GM23338 (cell line): ENCODE data around the gene PKNOX2. TPM values are rescaled to one million over a fixed set of nuclear protein-coding genes. Genes with fewer than 3 reads are reported as not detected.

ENCODE experiments used
- ATAC-seq: fragments of 200-7000 bp; cut with Tn5 transposase; 3 replicates; pipeline ENCODE4 v1.9.1; 2020
- DNase-seq: peaks from one replicate; pipeline ENCODE4 v3.0.0-alpha.2; 2015; ENCODE audit warnings: low spot score
- H2AFZ ChIP-seq: fragments of 200-600 bp; sonication (generic); 2 replicates; pipeline ENCODE4 v1.8.0; 2016; ENCODE audit warnings: antibody characterized with exemption, mild to moderate bottlenecking, moderate library complexity
- H3F3A ChIP-seq: fragments of 200-600 bp; sonication (generic); replicated peaks from 2 replicates; pipeline ENCODE4 v1.8.0; 2017; ENCODE audit warnings: antibody characterized with exemption, mixed run types, low read depth
- H3K27ac ChIP-seq: fragments of 200-600 bp; sonication (generic); 2 replicates; pipeline ENCODE4 v1.6.1; 2016; ENCODE audit warnings: low read depth
- H3K27me3 ChIP-seq: fragments of 200-600 bp; sonication (generic); 2 replicates; pipeline ENCODE4 v1.8.0; 2016; ENCODE audit warnings: mild to moderate bottlenecking, mixed run types, moderate library complexity; ENCODE audit not compliant: insufficient read depth
- H3K36me3 ChIP-seq: fragments of 200-600 bp; sonication (generic); 2 replicates; pipeline ENCODE4 v1.8.0; 2016; ENCODE audit warnings: mild to moderate bottlenecking; ENCODE audit not compliant: insufficient read depth
- H3K4me1 ChIP-seq: fragments of 200-600 bp; sonication (generic); 2 replicates; pipeline ENCODE4 v1.8.0; 2016; ENCODE audit warnings: mild to moderate bottlenecking, moderate library complexity; ENCODE audit not compliant: insufficient read depth
- H3K4me2 ChIP-seq: fragments of 200-600 bp; sonication (generic); 2 replicates; pipeline ENCODE4 v1.7.1; 2017; ENCODE audit warnings: mixed run types
- H3K4me3 ChIP-seq: fragments of 200-600 bp; sonication (generic); 2 replicates; pipeline ENCODE4 v1.6.1; 2016; ENCODE audit warnings: mixed run types
- H3K79me2 ChIP-seq: fragments of 200-600 bp; sonication (generic); replicated peaks from 2 replicates; pipeline ENCODE4 v1.8.0; 2017; ENCODE audit warnings: mild to moderate bottlenecking; ENCODE audit not compliant: insufficient read depth
- H3K9me2 ChIP-seq: fragments of 200-600 bp; sonication (generic); 2 replicates; pipeline ENCODE4 v1.8.0; 2017; ENCODE audit not compliant: insufficient read depth
- H4K20me1 ChIP-seq: fragments of 200-600 bp; sonication (generic); replicated peaks from 2 replicates; pipeline ENCODE4 v1.8.0; 2017; ENCODE audit warnings: mild to moderate bottlenecking; ENCODE audit not compliant: insufficient read depth
- H3K27ac Mint-ChIP-seq: 2 replicates; pipeline ENCODE4 v1.8.0; 2020; ENCODE audit warnings: inconsistent platforms, mild to moderate bottlenecking, moderate library complexity, mixed read lengths
- H3K27me3 Mint-ChIP-seq: 3 replicates; pipeline ENCODE4 v1.8.0; 2022; ENCODE audit warnings: low read depth, mild to moderate bottlenecking, moderate library complexity, mixed read lengths, inconsistent platforms; ENCODE audit not compliant: insufficient read depth, poor library complexity
- H3K36me3 Mint-ChIP-seq: 3 replicates; pipeline ENCODE4 v1.8.0; 2021; ENCODE audit warnings: low read depth, mild to moderate bottlenecking, inconsistent platforms, moderate library complexity, mixed read lengths
- H3K4me1 Mint-ChIP-seq: 3 replicates; pipeline ENCODE4 v1.8.0; 2020; ENCODE audit warnings: mild to moderate bottlenecking, inconsistent platforms, mixed read lengths
- H3K4me3 Mint-ChIP-seq: 3 replicates; pipeline ENCODE4 v1.8.0; 2021; ENCODE audit warnings: moderate library complexity, mild to moderate bottlenecking, inconsistent platforms, mixed read lengths
- H3K9me3 Mint-ChIP-seq: 3 replicates; pipeline ENCODE4 v1.8.0; 2020; ENCODE audit warnings: moderate library complexity, mild to moderate bottlenecking, inconsistent platforms, mixed read lengths
- CREB1 ChIP-seq: fragments of 250-450 bp; sonication (Bioruptor Pico); IDR thresholded peaks from 2 replicates; pipeline ENCODE4 v1.5.0; 2020; ENCODE audit warnings: low read depth, mild to moderate bottlenecking, moderate library complexity
- EZH2 ChIP-seq: fragments of 200-600 bp; sonication (generic); IDR thresholded peaks from one replicate; pipeline ENCODE4 v1.8.0; 2017; ENCODE audit warnings: antibody characterized with exemption, mild to moderate bottlenecking, low read depth; ENCODE audit not compliant: unreplicated experiment
- EZH2phosphoT487 ChIP-seq: fragments of 200-600 bp; sonication (generic); IDR thresholded peaks from one replicate; pipeline ENCODE4 v1.8.1; 2018; ENCODE audit warnings: antibody characterized with exemption; ENCODE audit not compliant: unreplicated experiment
- JUNB ChIP-seq: IDR thresholded peaks from one replicate; pipeline ENCODE4 v1.6.1; 2016; ENCODE audit warnings: antibody characterized with exemption; ENCODE audit not compliant: unreplicated experiment
- NANOG ChIP-seq: IDR thresholded peaks from 2 replicates; pipeline ENCODE4 v1.6.1; 2016; ENCODE audit warnings: antibody characterized with exemption, borderline replicate concordance
- POLR2AphosphoS5 ChIP-seq: IDR thresholded peaks from 2 replicates; pipeline ENCODE4 v1.6.1; 2016; ENCODE audit warnings: antibody characterized with exemption, low read depth
- STAT1 ChIP-seq: IDR thresholded peaks from one replicate; pipeline ENCODE4 v1.6.1; 2016; ENCODE audit warnings: antibody characterized with exemption; ENCODE audit not compliant: unreplicated experiment
- ZNF114 ChIP-seq: fragments of 250-450 bp; sonication (Bioruptor Pico); IDR thresholded peaks from 2 replicates; pipeline ENCODE4 v1.5.0; 2020; ENCODE audit warnings: mild to moderate bottlenecking, moderate library complexity
- ZNF331 ChIP-seq: fragments of 250-450 bp; sonication (Bioruptor Pico); IDR thresholded peaks from 2 replicates; pipeline ENCODE4 v1.5.0; 2020; ENCODE audit warnings: low read depth, mild to moderate bottlenecking, moderate library complexity
- polyA plus RNA-seq: library from polyadenylated mRNA; unstranded; fragments of >200 nt; fragmentation: Nextera tagmentation; extraction: Ambion mirVana; gene quantifications from 2 replicates; pipeline ENCODE4 v1.2.1, GENCODE V29; 2016
- total RNA-seq: library from RNA; depleted of rRNA; stranded (reverse); fragments of >200 nt; shearing (Covaris generic); gene quantifications from 2 replicates; pipeline ENCODE4 v1.2.3, GENCODE V29; 2014
- TF ChIP-seq, protein P1 (sequence below): IDR thresholded peaks from one replicate; pipeline ENCODE4 v1.6.1; 2018; ENCODE audit warnings: antibody characterized with exemption; ENCODE audit not compliant: unreplicated experiment
- TF ChIP-seq, protein P2 (sequence below), 2 experiments: fragments of 200-600 bp in 1 of 2; sonication (generic) in 1 of 2; conservative IDR thresholded peaks; 2 replicates each; pipeline versions ENCODE4 v1.5.1 to v1.6.1; 2016 to 2017; ENCODE audit warnings: antibody characterized with exemption in 2 of 2, low read depth in 2 of 2, mild to moderate bottlenecking in 2 of 2, moderate library complexity in 1 of 2
- TF ChIP-seq, protein P3 (sequence below): fragments of 250-450 bp; sonication (Bioruptor Pico); IDR thresholded peaks from 2 replicates; pipeline ENCODE4 v1.5.0; 2020; ENCODE audit warnings: mild to moderate bottlenecking, moderate library complexity
- TF ChIP-seq, protein P4 (sequence below): IDR thresholded peaks from 2 replicates; pipeline ENCODE4 v1.6.1; 2016; ENCODE audit warnings: antibody characterized with exemption

The PKNOX2 gene
- total and polyA plus RNA-seq, 2 experiments from 2014 or later: 0.42 to 0.83 TPM

DNA sequence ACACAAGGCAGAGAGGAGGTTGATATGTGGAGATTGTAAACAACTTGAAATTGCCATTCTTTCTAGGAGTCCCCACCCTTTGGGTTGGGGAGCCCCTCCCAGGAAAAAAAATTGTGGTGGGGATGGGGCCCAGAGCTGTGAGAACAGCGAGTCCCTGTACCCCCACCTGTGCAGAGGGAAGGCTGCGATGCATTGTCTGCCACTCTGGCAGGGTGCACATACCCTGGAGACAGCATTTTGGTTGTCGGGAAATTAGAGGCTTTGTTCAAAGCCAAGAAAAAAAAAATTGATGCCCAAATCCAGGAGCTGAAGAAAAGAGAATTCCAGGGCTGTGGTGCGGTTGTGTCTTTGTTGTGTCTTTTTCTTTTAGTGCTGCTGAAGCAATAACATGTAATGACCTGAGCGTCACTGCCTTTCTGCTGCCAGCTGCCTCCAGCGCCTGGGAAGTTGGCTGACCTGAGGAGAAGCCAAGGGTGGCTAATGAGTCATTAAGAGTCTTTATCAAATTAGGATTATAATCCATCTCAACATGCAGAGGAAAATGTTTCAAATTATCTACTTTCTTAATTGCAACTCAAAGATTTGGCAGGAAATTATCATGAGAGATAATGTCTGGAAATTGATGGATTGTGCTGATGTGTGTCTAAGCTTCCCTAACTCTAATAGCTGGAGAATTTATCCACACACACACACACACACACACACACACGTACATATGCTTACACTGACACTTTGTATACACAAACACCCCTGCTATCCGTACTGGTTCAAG is 8.0 kb upstream of the PKNOX2 start:
- H3K27ac Mint-ChIP-seq: no peak overlapping the region
- no peaks in the 10 kb centered on the region for H3K27me3 Mint-ChIP-seq
- peaks cover 19% of the 10 kb centered on the region for H3K4me1 Mint-ChIP-seq
- H2AFZ ChIP-seq: no peak overlapping the region
- no peak overlapping the region for H3K4me3 Mint-ChIP-seq
- DNase-seq (no peak), ATAC-seq (no peak)
- H3K4me2 ChIP-seq: no peak overlapping the region
- H3K9me2 ChIP-seq: no peaks in the 10 kb centered on the region
- no peak overlapping the region for H3K27ac ChIP-seq
- no peaks in the 10 kb centered on the region; the same call in 1 of the 2 replicates for H3K27me3 ChIP-seq
- no peaks in the 10 kb centered on the region for H3K36me3 ChIP-seq
- no peaks in the 10 kb centered on the region for H3K79me2 ChIP-seq
- TF ChIP-seq POLR2AphosphoS5: no peak
- TF ChIP-seq, protein P1, sequence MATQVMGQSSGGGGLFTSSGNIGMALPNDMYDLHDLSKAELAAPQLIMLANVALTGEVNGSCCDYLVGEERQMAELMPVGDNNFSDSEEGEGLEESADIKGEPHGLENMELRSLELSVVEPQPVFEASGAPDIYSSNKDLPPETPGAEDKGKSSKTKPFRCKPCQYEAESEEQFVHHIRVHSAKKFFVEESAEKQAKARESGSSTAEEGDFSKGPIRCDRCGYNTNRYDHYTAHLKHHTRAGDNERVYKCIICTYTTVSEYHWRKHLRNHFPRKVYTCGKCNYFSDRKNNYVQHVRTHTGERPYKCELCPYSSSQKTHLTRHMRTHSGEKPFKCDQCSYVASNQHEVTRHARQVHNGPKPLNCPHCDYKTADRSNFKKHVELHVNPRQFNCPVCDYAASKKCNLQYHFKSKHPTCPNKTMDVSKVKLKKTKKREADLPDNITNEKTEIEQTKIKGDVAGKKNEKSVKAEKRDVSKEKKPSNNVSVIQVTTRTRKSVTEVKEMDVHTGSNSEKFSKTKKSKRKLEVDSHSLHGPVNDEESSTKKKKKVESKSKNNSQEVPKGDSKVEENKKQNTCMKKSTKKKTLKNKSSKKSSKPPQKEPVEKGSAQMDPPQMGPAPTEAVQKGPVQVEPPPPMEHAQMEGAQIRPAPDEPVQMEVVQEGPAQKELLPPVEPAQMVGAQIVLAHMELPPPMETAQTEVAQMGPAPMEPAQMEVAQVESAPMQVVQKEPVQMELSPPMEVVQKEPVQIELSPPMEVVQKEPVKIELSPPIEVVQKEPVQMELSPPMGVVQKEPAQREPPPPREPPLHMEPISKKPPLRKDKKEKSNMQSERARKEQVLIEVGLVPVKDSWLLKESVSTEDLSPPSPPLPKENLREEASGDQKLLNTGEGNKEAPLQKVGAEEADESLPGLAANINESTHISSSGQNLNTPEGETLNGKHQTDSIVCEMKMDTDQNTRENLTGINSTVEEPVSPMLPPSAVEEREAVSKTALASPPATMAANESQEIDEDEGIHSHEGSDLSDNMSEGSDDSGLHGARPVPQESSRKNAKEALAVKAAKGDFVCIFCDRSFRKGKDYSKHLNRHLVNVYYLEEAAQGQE: no peak
- TF ChIP-seq, protein P2, sequence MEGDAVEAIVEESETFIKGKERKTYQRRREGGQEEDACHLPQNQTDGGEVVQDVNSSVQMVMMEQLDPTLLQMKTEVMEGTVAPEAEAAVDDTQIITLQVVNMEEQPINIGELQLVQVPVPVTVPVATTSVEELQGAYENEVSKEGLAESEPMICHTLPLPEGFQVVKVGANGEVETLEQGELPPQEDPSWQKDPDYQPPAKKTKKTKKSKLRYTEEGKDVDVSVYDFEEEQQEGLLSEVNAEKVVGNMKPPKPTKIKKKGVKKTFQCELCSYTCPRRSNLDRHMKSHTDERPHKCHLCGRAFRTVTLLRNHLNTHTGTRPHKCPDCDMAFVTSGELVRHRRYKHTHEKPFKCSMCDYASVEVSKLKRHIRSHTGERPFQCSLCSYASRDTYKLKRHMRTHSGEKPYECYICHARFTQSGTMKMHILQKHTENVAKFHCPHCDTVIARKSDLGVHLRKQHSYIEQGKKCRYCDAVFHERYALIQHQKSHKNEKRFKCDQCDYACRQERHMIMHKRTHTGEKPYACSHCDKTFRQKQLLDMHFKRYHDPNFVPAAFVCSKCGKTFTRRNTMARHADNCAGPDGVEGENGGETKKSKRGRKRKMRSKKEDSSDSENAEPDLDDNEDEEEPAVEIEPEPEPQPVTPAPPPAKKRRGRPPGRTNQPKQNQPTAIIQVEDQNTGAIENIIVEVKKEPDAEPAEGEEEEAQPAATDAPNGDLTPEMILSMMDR (conservative IDR thresholded peaks at IDR 0.05; ENCODE audit: low read depth in 2 of 2): no peak
- no peak for TF ChIP-seq ZNF114
- TF ChIP-seq EZH2phosphoT487: no peak
- TF ChIP-seq NANOG: no peak
- TF ChIP-seq, protein P3, sequence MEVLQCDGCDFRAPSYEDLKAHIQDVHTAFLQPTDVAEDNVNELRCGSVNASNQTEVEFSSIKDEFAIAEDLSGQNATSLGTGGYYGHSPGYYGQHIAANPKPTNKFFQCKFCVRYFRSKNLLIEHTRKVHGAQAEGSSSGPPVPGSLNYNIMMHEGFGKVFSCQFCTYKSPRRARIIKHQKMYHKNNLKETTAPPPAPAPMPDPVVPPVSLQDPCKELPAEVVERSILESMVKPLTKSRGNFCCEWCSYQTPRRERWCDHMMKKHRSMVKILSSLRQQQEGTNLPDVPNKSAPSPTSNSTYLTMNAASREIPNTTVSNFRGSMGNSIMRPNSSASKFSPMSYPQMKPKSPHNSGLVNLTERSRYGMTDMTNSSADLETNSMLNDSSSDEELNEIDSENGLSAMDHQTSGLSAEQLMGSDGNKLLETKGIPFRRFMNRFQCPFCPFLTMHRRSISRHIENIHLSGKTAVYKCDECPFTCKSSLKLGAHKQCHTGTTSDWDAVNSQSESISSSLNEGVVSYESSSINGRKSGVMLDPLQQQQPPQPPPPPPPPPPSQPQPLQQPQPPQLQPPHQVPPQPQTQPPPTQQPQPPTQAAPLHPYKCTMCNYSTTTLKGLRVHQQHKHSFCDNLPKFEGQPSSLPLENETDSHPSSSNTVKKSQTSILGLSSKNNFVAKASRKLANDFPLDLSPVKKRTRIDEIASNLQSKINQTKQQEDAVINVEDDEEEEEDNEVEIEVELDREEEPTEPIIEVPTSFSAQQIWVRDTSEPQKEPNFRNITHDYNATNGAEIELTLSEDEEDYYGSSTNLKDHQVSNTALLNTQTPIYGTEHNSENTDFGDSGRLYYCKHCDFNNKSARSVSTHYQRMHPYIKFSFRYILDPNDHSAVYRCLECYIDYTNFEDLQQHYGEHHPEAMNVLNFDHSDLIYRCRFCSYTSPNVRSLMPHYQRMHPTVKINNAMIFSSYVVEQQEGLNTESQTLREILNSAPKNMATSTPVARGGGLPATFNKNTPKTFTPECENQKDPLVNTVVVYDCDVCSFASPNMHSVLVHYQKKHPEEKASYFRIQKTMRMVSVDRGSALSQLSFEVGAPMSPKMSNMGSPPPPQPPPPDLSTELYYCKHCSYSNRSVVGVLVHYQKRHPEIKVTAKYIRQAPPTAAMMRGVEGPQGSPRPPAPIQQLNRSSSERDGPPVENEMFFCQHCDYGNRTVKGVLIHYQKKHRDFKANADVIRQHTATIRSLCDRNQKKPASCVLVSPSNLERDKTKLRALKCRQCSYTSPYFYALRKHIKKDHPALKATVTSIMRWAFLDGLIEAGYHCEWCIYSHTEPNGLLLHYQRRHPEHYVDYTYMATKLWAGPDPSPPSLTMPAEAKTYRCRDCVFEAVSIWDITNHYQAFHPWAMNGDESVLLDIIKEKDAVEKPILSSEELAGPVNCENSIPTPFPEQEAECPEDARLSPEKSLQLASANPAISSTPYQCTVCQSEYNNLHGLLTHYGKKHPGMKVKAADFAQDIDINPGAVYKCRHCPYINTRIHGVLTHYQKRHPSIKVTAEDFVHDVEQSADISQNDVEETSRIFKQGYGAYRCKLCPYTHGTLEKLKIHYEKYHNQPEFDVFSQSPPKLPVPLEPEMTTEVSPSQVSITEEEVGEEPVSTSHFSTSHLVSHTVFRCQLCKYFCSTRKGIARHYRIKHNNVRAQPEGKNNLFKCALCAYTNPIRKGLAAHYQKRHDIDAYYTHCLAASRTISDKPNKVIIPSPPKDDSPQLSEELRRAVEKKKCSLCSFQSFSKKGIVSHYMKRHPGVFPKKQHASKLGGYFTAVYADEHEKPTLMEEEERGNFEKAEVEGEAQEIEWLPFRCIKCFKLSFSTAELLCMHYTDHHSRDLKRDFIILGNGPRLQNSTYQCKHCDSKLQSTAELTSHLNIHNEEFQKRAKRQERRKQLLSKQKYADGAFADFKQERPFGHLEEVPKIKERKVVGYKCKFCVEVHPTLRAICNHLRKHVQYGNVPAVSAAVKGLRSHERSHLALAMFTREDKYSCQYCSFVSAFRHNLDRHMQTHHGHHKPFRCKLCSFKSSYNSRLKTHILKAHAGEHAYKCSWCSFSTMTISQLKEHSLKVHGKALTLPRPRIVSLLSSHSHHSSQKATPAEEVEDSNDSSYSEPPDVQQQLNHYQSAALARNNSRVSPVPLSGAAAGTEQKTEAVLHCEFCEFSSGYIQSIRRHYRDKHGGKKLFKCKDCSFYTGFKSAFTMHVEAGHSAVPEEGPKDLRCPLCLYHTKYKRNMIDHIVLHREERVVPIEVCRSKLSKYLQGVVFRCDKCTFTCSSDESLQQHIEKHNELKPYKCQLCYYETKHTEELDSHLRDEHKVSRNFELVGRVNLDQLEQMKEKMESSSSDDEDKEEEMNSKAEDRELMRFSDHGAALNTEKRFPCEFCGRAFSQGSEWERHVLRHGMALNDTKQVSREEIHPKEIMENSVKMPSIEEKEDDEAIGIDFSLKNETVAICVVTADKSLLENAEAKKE (CRISPR knock-in tag): no peak
- no peak for TF ChIP-seq ZNF331 (CRISPR knock-in tag)
- TF ChIP-seq STAT1: no peak
- no peak for TF ChIP-seq EZH2
- TF ChIP-seq, protein P4, sequence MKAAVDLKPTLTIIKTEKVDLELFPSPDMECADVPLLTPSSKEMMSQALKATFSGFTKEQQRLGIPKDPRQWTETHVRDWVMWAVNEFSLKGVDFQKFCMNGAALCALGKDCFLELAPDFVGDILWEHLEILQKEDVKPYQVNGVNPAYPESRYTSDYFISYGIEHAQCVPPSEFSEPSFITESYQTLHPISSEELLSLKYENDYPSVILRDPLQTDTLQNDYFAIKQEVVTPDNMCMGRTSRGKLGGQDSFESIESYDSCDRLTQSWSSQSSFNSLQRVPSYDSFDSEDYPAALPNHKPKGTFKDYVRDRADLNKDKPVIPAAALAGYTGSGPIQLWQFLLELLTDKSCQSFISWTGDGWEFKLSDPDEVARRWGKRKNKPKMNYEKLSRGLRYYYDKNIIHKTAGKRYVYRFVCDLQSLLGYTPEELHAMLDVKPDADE: no peak
- no peak for TF ChIP-seq CREB1 (CRISPR knock-in tag)
- TF ChIP-seq JUNB: no peak
- peaks cover 3% of the 10 kb centered on the region; the same call in 1 of the 3 replicates for H3K36me3 Mint-ChIP-seq
- H3F3A ChIP-seq: no peaks in the 10 kb centered on the region
- H3K9me3 Mint-ChIP-seq: peaks cover 4% of the 10 kb centered on the region; the same call in 1 of the 3 replicates
- H3K4me1 ChIP-seq: peaks cover 10% of the 10 kb centered on the region; the same call in 1 of the 2 replicates
- H4K20me1 ChIP-seq: no peaks in the 10 kb centered on the region
- H3K4me3 ChIP-seq: no peak overlapping the region
